ENCODE measurements around the gene CSK.

DNA sequence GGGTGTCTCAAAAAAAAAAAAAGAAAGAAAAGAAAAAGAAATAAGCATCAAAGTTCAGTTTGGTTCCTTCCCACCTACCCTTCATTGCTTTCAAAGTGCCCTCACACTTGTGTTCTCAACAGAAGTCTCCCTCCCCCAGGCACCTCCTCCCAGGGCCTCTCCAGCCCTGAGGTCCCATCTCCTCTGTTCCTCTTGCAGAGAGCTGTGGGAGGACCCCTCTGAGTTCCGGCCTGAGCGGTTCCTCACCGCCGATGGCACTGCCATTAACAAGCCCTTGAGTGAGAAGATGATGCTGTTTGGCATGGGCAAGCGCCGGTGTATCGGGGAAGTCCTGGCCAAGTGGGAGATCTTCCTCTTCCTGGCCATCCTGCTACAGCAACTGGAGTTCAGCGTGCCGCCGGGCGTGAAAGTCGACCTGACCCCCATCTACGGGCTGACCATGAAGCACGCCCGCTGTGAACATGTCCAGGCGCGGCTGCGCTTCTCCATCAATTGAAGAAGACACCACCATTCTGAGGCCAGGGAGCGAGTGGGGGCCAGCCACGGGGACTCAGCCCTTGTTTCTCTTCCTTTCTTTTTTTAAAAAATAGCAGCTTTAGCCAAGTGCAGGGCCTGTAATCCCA, 27.2 kb upstream of the CSK start:
- TF ChIP-seq POLR2A (IDR thresholded peaks at IDR 0.05) = no peak
- TF ChIP-seq, protein P1, sequence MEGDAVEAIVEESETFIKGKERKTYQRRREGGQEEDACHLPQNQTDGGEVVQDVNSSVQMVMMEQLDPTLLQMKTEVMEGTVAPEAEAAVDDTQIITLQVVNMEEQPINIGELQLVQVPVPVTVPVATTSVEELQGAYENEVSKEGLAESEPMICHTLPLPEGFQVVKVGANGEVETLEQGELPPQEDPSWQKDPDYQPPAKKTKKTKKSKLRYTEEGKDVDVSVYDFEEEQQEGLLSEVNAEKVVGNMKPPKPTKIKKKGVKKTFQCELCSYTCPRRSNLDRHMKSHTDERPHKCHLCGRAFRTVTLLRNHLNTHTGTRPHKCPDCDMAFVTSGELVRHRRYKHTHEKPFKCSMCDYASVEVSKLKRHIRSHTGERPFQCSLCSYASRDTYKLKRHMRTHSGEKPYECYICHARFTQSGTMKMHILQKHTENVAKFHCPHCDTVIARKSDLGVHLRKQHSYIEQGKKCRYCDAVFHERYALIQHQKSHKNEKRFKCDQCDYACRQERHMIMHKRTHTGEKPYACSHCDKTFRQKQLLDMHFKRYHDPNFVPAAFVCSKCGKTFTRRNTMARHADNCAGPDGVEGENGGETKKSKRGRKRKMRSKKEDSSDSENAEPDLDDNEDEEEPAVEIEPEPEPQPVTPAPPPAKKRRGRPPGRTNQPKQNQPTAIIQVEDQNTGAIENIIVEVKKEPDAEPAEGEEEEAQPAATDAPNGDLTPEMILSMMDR (IDR thresholded peaks at IDR 0.05) = no peak
- no peak for TF ChIP-seq POLR2AphosphoS5 (IDR thresholded peaks at IDR 0.05)
